Astrocyte (in vitro differentiated cells and primary cell): ENCODE data around the gene NAT14.

ENCODE experiments used
- CTCF ChIP-seq: IDR thresholded peaks from 2 replicates; pipeline ENCODE4 v1.5.1; 2011; ENCODE audit warnings: low read depth, mild to moderate bottlenecking, inconsistent platforms, low read length, moderate library complexity; ENCODE audit not compliant: insufficient read depth
- EZH2 ChIP-seq: IDR thresholded peaks from 2 replicates; pipeline ENCODE4 v1.6.1; 2012; ENCODE audit warnings: mild to moderate bottlenecking, low read length, inconsistent platforms; ENCODE audit not compliant: insufficient read depth

- TF ChIP-seq CTCF (no peak), EZH2 (no peak)
Observed at GRCh38 chr19:55482967-55483705, 1.9 kb upstream of the NAT14 start.
